ENCODE data around the gene EFHD2.
"Not testable (repeated sequence)": the region's sequence is repeated elsewhere in the genome, so short reads cannot be mapped to it uniquely, and the experiment has no call there.

Gene EFHD2

DNA sequence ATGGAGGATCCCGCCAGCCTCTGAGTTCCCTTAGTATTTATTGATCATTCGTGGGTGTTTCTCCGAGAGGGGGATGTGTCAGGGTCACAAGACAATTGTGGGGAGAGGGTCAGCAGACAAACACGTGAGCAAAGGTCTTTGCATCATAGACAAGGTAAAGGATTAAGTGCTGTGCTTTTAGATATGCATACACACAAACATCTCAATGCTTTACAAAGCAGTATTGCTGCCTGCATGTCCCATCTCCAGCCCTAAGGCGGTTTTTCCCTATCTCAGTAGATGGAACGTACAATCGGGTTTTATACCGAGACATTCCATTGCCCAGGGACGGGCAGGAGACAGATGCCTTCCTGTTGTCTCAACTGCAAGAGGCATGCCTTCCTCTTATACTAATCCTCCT, 30.5 kb upstream of the EFHD2 start:
- H4K5ac ChIP-seq (ENCODE audit: low read length); H3K27ac ChIP-seq (ENCODE audit: low read depth, low read length); H3K79me2 ChIP-seq (ENCODE audit: control insufficient read depth, insufficient read depth, low read length); H2BK15ac ChIP-seq (replicated peaks; ENCODE audit: low read depth); H3K23ac ChIP-seq (ENCODE audit: low read length); H3K27me3 ChIP-seq (ENCODE audit: insufficient read depth, low read length, poor library complexity); H2AK5ac ChIP-seq (ENCODE audit: low read length); H4K8ac ChIP-seq (ENCODE audit: low read depth, low read length); H3K4ac ChIP-seq (ENCODE audit: low read depth, low read length); H2BK5ac ChIP-seq (ENCODE audit: low read length); H3K79me1 ChIP-seq (ENCODE audit: low read length); DNase-seq; H3K9ac ChIP-seq (ENCODE audit: low read length); H3K4me1 ChIP-seq (ENCODE audit: control insufficient read depth, low read depth, low read length); H3K36me3 ChIP-seq (ENCODE audit: control insufficient read depth, insufficient read depth, low read length); H2BK120ac ChIP-seq (ENCODE audit: low read depth, low read length); H3K4me2 ChIP-seq (ENCODE audit: low read length); H3K56ac ChIP-seq (ENCODE audit: low read length); H3K18ac ChIP-seq (ENCODE audit: low read length); H3K4me3 ChIP-seq (ENCODE audit: low read length): not testable (repeated sequence)
- no CpG with 5 or more reads among the region's 9 CpGs for WGBS (ENCODE audit: extremely low coverage, insufficient coverage, low lambda C conversion rate)

DNA sequence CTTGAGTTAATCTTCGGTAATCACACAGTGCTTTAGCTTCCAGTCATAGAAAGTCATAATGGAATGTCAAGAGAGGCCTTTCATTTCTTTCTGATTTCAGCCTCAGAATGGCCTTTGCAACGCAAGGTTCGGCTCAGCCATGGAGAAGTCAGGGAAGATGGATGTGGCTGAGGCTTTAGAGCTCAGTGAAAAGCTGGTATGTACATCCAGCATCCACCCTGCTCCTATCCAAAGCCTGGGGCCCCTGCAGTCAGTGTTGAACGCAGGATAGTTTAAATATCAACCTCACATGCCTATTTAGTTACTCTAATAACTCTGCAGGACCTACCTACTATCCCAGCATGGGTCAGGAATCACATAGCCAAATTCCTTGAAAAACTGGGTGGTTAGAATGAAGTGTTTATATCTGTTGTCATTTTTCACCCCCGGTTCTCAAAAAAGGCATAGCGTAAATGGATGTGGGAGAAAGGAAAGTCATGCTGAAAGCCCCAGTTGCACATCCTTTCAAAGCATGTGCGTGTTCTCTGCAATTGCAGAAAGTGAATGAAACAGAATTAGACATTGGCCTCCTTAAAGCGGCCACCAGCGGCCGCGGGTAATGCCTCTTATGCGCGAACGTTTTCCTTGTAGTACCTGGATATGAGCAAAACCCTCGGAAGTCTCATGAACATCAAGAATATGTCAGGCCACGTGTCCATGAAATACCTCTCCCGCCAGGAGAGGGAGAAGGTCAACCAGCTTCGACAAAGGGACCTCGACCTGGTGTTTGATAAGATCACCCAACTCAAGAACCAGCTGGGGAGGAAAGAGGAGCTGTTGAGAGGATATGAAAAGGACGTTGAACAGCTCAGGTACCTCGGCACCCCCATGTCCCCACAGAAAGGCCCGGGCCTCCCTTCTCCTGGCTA, 28.8 kb upstream of the EFHD2 start:
- Histone ChIP-seq H4K8ac (ENCODE audit: low read depth, low read length) (no peak overlapping the region), H3K4ac (ENCODE audit: low read depth, low read length) (no peak overlapping the region), H3K79me1 (ENCODE audit: low read length) (no peaks in the 10 kb centered on the region), H3K56ac (ENCODE audit: low read length) (no peak overlapping the region), H3K27ac (ENCODE audit: low read depth, low read length) (no peak overlapping the region), H3K9ac (ENCODE audit: low read length) (no peak overlapping the region), H2AK5ac (ENCODE audit: low read length) (no peak overlapping the region), H3K4me2 (ENCODE audit: low read length) (no peak overlapping the region), H3K36me3 (ENCODE audit: control insufficient read depth, insufficient read depth, low read length) (no peaks in the 10 kb centered on the region), H3K27me3 (ENCODE audit: insufficient read depth, low read length, poor library complexity) (peaks cover 4% of the 10 kb centered on the region), H3K4me3 (ENCODE audit: low read length) (no peak overlapping the region), H3K23ac (ENCODE audit: low read length) (no peak overlapping the region), H2BK120ac (ENCODE audit: low read depth, low read length) (no peak overlapping the region), H3K18ac (ENCODE audit: low read length) (no peak overlapping the region), H4K5ac (ENCODE audit: low read length) (no peak overlapping the region), H2BK5ac (ENCODE audit: low read length) (no peak overlapping the region), H3K4me1 (ENCODE audit: control insufficient read depth, low read depth, low read length) (no peaks in the 10 kb centered on the region), H3K79me2 (ENCODE audit: control insufficient read depth, insufficient read depth, low read length) (no peaks in the 10 kb centered on the region), H2BK15ac (replicated peaks; ENCODE audit: low read depth) (no peak overlapping the region)
- no CpG with 5 or more reads among the region's 22 CpGs for WGBS (ENCODE audit: extremely low coverage, insufficient coverage, low lambda C conversion rate)
- DNase-seq: no peak

DNA sequence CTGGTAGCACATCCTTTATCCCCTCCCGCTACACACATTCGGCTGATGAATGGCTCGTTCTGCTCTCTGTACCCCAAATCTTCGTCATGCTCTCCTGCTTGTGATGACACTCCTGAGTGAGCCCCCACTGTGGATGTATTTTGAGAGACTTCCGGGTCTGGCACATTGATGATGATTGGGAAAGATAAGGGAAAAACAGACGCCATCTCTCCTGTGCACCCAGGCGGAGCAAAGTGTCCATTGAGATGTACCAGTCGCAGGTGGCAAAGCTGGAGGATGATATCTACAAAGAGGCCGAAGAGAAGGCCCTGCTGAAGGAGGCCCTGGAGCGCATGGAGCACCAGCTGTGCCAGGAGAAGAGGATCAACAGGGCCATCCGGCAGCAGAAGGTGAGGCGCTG, 27.9 kb upstream of the EFHD2 start:
- no peak overlapping the region for H4K8ac ChIP-seq (ENCODE audit: low read depth, low read length)
- H3K23ac ChIP-seq (ENCODE audit: low read length): no peak overlapping the region
- no peak overlapping the region for H3K4me2 ChIP-seq (ENCODE audit: low read length)
- DNase-seq: no peak
- H3K36me3 ChIP-seq (ENCODE audit: control insufficient read depth, insufficient read depth, low read length): no peaks in the 10 kb centered on the region
- no peak overlapping the region for H3K56ac ChIP-seq (ENCODE audit: low read length)
- no peak overlapping the region for H2BK5ac ChIP-seq (ENCODE audit: low read length)
- no peak overlapping the region for H4K5ac ChIP-seq (ENCODE audit: low read length)
- no peak overlapping the region for H2BK15ac ChIP-seq (replicated peaks; ENCODE audit: low read depth)
- no peak overlapping the region for H3K18ac ChIP-seq (ENCODE audit: low read length)
- no peak overlapping the region for H3K4me3 ChIP-seq (ENCODE audit: low read length)
- no peaks in the 10 kb centered on the region for H3K79me2 ChIP-seq (ENCODE audit: control insufficient read depth, insufficient read depth, low read length)
- no peaks in the 10 kb centered on the region for H3K4me1 ChIP-seq (ENCODE audit: control insufficient read depth, low read depth, low read length)
- H3K9ac ChIP-seq (ENCODE audit: low read length): no peak overlapping the region
- no peak overlapping the region for H3K4ac ChIP-seq (ENCODE audit: low read depth, low read length)
- WGBS (ENCODE audit: extremely low coverage, insufficient coverage, low lambda C conversion rate): no CpG with 5 or more reads among the region's 12 CpGs
- H3K27me3 ChIP-seq (ENCODE audit: insufficient read depth, low read length, poor library complexity): peaks cover 7% of the 10 kb centered on the region
- no peak overlapping the region for H3K27ac ChIP-seq (ENCODE audit: low read depth, low read length)
- H3K79me1 ChIP-seq (ENCODE audit: low read length): no peaks in the 10 kb centered on the region
- H2BK120ac ChIP-seq (ENCODE audit: low read depth, low read length): no peak overlapping the region
- no peak overlapping the region for H2AK5ac ChIP-seq (ENCODE audit: low read length)

DNA sequence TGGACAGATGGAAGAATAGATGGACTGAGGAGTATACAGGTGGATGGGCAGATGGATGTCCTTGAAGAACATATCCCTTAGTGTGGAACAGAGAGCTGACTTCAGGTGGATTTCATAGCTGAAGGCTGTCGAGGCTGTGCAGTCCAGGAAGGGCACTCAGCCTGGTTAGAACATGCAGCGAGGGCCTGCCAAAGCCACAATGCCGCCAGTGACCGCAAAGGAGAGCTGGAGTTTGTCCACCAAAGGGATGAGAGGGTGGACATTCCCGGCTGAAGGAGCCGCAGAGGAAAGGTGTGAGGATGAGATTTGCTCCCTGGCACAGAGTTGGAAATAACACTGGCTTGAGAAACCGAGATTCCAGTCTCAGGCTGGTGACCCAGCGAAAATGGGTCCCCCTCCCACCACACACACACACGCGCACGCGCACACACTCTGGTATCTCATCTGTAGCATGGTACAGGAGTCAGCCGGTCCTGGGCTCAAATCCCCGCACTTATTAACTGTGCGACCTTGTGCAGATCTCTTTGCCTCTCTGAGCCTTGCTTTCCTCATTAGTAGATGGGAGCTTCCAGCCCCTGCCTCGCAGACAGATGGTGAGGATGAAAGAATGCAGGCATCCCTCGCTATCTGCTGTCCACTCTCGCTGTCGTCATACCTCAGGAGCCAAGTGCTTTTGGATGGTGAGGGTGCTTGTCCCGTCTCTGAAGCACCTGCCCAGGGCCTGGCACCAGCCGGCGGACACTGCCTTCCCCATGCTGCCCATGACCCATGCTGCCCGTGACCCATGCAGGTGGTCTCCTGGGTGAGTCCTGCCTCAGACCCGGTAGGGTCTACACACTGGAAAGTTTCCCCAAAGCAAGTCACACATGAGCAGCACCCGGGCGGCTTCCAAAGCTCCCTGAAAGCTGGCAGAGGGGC, 26.8 kb upstream of the EFHD2 start:
- Histone ChIP-seq H3K27ac (ENCODE audit: low read depth, low read length) (no peak overlapping the region), H3K18ac (ENCODE audit: low read length) (no peak overlapping the region), H4K8ac (ENCODE audit: low read depth, low read length) (no peak overlapping the region), H3K4me1 (ENCODE audit: control insufficient read depth, low read depth, low read length) (peaks cover under 1% of the 10 kb centered on the region), H3K36me3 (ENCODE audit: control insufficient read depth, insufficient read depth, low read length) (no peaks in the 10 kb centered on the region), H3K4ac (ENCODE audit: low read depth, low read length) (no peak overlapping the region), H3K79me1 (ENCODE audit: low read length) (no peaks in the 10 kb centered on the region), H3K79me2 (ENCODE audit: control insufficient read depth, insufficient read depth, low read length) (no peaks in the 10 kb centered on the region), H3K4me2 (ENCODE audit: low read length) (no peak overlapping the region), H2BK5ac (ENCODE audit: low read length) (no peak overlapping the region), H3K9ac (ENCODE audit: low read length) (no peak overlapping the region), H2BK15ac (replicated peaks; ENCODE audit: low read depth) (no peak overlapping the region), H2AK5ac (ENCODE audit: low read length) (no peak overlapping the region), H2BK120ac (ENCODE audit: low read depth, low read length) (no peak overlapping the region), H3K27me3 (ENCODE audit: insufficient read depth, low read length, poor library complexity) (peaks cover 7% of the 10 kb centered on the region), H3K56ac (ENCODE audit: low read length) (no peak overlapping the region), H4K5ac (ENCODE audit: low read length) (no peak overlapping the region), H3K23ac (ENCODE audit: low read length) (no peak overlapping the region), H3K4me3 (ENCODE audit: low read length) (no peak overlapping the region)
- WGBS (ENCODE audit: extremely low coverage, insufficient coverage, low lambda C conversion rate): no CpG with 5 or more reads among the region's 26 CpGs
- DNase-seq: no peak

DNA sequence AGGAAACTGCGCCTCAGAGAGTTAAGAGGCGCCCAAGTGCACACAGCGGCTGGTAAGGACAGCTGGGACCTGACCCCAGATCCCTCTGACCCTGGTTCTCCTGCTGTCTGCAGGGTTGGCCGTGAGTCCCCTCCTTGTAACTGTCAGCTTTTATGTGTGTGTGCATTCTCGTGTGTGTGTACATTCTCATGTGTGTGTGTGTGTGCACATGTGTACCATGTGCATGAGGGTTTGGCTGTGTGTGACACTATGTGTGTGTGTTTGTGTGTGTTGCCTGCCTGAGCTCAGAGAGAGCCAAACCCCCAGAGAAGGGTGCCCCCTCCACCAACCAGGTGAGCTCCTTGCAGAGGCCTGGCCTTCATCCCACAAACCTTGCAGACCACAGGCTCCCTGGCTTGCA, 25.9 kb upstream of the EFHD2 start:
- H3K27me3 ChIP-seq (ENCODE audit: insufficient read depth, low read length, poor library complexity): peaks cover 7% of the 10 kb centered on the region
- no peak overlapping the region for H3K18ac ChIP-seq (ENCODE audit: low read length)
- H3K9ac ChIP-seq (ENCODE audit: low read length): no peak overlapping the region
- no peak overlapping the region for H3K4me2 ChIP-seq (ENCODE audit: low read length)
- no peaks in the 10 kb centered on the region for H3K79me1 ChIP-seq (ENCODE audit: low read length)
- H2BK5ac ChIP-seq (ENCODE audit: low read length): no peak overlapping the region
- no peak overlapping the region for H4K5ac ChIP-seq (ENCODE audit: low read length)
- H3K79me2 ChIP-seq (ENCODE audit: control insufficient read depth, insufficient read depth, low read length): no peaks in the 10 kb centered on the region
- WGBS (ENCODE audit: extremely low coverage, insufficient coverage, low lambda C conversion rate): no CpG with 5 or more reads among the region's 5 CpGs
- H3K36me3 ChIP-seq (ENCODE audit: control insufficient read depth, insufficient read depth, low read length): no peaks in the 10 kb centered on the region
- no peak overlapping the region for H3K4ac ChIP-seq (ENCODE audit: low read depth, low read length)
- H2AK5ac ChIP-seq (ENCODE audit: low read length): no peak overlapping the region
- no peak overlapping the region for H4K8ac ChIP-seq (ENCODE audit: low read depth, low read length)
- H2BK15ac ChIP-seq (replicated peaks; ENCODE audit: low read depth): no peak overlapping the region
- no peak overlapping the region for H2BK120ac ChIP-seq (ENCODE audit: low read depth, low read length)
- peaks cover 2% of the 10 kb centered on the region for H3K4me1 ChIP-seq (ENCODE audit: control insufficient read depth, low read depth, low read length)
- H3K56ac ChIP-seq (ENCODE audit: low read length): no peak overlapping the region
- H3K27ac ChIP-seq (ENCODE audit: low read depth, low read length): no peak overlapping the region
- no peak overlapping the region for H3K4me3 ChIP-seq (ENCODE audit: low read length)
- H3K23ac ChIP-seq (ENCODE audit: low read length): no peak overlapping the region
- no peak for DNase-seq
